Activated CD4-positive, CD25-positive, alpha-beta regulatory T cell treated with anti-CD3 and anti-CD28 coated beads, Interleukin-2, amount 50 U/mL, for 24 hours (primary cell): ENCODE results near the gene NIP7.
A peak's percentile ranks its signal among the peaks of the same experiment; 100 is the strongest.
"Not testable (repeated sequence)": the region's sequence is repeated elsewhere in the genome, so short reads cannot be mapped to it uniquely, and the experiment has no call there.

Source experiments
- ATAC-seq, 2 donors: fragments of 150-1000 bp; cut with Tn5 transposase; one replicate each; pipeline ENCODE4 v1.10.0; 2021; ENCODE audit warnings: mild to moderate bottlenecking in 1 of 2, moderate library complexity in 1 of 2

Gene NIP7

GRCh38 chr16:69348222-69348621 is 8.7 kb downstream of the NIP7 start:
- no peak for ATAC-seq

DNA sequence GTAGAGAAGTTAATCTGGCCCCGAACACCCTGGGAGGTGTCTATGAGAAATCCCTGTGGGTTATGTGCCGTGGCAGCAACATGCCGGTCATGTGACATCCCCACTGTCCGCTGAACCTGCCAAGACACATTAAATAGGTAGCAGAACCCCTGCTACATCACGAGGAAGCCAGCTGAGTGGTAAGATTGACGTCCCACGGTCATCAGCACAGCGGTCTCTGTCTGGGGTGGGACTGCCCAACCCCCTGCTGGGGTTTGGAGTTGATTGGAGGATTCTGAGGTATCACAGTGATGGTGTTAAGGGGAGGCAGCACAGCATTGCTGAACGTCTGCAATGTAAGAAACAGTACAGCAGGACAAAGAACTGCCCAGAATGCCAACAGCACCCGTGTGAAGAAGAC is 10.0 kb downstream of the NIP7 start:
- ATAC-seq, result no peak

DNA sequence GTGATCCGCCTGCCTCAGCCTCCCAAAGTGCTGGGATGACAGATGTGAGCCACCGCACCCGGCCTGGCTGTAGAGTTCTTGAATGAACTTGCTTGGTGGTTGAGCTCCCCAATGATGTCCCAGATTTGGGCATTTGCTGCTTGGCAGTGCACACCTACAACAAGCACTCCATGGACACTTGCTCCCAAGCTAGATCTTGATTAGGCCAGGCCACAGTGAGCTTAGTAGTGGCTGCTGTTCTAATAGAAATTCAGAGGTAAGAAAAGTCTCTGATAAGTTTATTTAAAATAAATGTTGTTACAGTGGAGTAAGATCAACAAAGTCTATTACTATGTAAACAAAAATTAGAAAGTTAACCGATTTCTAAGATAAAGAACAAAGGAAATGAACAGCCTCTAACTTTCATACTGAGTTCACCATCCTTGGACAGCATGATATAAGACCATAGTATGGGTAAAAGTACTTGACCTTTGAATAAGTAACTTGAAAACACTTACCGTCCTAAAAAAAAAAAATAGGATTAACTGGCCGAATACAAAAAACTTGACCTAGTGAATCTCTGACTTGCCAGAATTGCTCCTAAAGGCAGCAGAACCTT is 11.1 kb downstream of the NIP7 start:
- ATAC-seq, result no peak

- no peak for ATAC-seq
These were observed 11.9 kb downstream of the NIP7 start, which contains the start of gene TMED6 for GRCh38 chr16:69351309-69352027. Gene TMED6, minus strand, starts transcription at chr16:69351786. Its CDS starts 33 bp downstream, at chr16:69351753.

DNA sequence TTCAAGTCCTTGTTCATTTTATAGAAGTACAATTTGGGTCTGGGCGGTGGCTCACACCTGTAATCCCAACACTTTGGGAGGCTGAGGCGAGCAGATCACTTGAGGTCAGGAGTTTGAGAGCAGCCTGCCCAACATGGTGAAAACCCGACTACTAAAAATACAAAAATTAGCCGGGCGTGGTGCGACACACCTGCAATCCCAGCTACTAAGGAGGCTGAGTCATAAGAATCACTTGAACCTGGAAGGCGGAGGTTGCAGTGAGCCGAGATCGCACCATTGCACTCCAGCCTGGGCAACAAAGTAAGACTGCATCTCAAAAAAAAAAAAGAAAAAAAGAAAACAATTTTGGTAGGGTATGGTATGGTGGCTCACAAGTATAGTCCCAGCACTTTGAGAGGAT is 20.5 kb downstream of the NIP7 start:
- ATAC-seq, result not testable (repeated sequence)

DNA sequence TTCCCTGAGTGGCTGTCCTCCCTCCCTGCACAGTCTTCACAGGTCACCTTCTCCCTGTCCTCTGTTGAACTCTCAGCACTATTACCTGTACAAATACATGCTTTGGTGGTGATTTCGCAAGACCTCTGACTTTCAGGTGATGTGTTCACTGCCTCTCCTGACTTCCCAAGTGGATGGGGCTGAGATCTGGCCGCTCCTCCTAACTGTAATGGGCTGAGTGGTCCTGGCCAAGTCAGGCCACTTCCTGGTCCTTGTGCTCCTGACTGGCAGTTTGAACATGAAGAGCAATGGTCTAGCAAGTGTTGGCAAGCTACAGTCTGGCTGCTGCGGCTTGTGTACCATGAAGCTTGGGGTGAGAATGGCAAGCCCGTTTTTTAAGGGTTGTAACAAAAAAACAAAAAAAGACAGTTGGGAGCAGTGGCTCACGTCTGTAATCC is 23.7 kb downstream of the NIP7 start:
- no peak for ATAC-seq

DNA sequence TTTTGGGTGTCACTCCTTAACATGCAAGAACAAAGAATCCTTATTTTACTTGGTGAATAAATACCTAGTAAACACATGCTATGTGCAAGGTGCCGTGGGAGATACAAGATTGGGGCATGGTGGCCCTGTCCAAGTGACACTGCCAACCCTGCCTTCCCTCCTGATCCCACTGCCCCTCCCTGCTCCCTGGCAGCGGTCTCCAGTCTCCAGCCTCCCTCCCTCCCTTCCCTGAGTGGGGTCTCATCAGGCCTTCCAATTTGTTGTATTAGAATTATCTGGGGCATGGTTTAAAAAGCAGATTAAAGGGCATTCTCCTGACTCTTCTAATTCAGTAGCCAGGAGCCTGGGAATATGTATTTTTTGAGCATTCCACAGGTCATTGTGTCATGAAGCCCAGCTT is 24.5 kb downstream of the NIP7 start:
- no peak for ATAC-seq

GRCh38 chr16:69365901-69366300 is 26.3 kb downstream of the NIP7 start:
- ATAC-seq, result no peak

DNA sequence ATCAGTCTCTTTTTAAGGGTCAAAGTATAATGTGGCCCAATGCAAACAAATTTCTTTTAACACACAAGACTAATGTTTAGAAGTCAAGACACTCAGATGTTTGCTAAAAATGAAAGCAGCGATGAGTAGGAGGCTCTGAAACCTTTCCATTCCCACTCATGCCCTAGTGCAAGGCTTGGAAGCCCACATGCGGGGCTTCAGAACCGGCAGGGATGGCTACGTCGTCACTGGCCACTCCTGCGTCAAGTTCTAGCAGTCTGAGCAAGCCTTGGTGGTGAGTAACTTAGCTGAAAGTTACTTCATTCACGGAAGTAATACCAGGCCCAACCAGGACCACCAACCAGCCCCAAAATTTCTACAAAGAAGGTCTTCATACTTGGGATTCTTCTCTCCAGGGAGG is 26.9 kb downstream of the NIP7 start:
- ATAC-seq, result no peak

- no peak for ATAC-seq
These were observed 28.4 kb downstream of the NIP7 start for GRCh38 chr16:69367980-69368379.

DNA sequence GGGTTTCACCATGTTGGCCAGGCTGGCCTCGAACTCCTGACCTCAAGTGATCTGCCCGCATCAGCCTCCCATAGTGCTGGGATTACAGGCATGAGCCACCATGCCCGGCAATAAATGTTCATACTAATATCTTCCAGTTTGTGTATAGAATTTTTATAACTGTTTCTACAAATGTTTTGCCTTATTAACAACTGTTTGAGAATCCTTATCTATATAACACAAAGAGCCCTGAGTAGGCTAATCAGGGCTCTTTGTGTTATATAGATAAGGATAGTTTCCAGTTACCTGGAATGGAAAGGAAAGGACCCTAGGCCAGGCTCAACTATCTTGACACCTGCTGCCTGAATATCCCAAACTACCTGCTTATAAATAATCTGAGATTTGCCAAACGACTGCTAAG is 29.3 kb downstream of the NIP7 start:
- ATAC-seq, result no peak

DNA sequence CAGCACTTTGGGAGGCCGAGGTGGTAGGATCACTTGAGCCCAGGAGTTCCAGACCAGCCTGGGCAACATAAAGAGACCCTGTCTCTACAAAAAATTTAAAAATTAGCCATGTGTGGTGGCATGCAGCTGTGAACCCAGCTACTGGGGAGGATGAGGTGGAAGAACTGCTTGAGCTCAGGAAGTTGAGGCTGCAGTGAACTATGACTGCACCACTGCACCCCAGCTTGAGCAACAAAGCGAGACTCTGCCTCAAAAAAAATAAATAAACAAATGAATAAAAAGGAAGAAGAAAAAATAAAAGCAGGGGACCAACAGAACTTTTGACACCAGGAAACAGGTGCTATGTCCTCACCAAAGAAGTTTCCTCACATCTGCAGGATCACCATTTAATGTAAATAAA is 32.0 kb downstream of the NIP7 start:
- ATAC-seq, result no peak

- ATAC-seq, result no peak
These were observed 33.4 kb downstream of the NIP7 start for GRCh38 chr16:69373019-69373418.

DNA sequence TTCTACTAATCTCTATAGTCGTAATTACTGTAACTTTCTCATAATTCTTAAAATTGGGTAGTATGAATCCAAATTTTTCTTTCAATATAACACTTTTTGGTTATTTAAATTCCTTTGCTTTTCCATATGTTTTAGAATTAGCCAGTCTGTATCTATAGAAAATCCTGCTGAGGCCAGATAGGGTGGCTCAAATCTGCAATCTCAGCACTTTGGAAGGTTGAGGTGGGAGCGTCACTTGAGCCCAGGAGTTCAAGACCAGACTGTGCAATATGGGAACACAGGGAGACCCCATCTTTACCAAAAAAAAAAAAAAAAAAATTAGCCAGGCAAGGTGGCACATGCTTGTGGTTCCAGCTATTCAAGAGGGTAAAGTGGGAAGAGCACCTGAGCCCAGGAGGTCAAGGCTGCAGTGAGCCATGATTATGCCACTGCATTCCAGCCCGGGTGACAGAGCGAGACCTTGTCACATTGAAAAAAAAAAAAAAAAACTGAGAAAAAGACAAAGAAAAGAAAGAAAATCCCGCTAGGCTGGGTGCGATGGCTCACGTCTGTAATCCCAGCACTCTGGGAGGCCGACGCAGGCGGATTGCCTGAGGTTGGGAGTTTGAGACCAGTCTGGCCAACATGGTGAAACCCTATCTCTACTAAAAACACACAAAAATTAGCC is 37.0 kb downstream of the NIP7 start:
- ATAC-seq, result no peak

DNA sequence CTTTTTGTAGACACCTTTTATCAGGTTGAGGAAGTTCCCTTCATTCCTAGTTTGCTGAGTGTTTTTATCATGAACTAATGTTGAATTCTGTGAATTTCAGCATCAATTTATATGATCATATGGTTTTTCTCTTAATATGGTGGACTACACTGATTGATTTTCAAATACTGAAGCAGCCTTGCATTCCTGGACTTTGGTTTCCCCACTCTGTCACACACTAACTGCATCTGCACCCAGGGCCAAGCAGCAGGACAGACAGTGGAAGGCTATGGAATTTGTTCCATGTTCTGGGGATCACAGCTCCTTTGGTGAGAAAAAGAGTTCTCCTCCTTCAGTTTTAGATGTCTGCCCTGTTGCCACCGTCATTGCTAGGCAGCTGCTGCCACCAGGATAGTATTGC is 38.5 kb downstream of the NIP7 start:
- ATAC-seq, result no peak

DNA sequence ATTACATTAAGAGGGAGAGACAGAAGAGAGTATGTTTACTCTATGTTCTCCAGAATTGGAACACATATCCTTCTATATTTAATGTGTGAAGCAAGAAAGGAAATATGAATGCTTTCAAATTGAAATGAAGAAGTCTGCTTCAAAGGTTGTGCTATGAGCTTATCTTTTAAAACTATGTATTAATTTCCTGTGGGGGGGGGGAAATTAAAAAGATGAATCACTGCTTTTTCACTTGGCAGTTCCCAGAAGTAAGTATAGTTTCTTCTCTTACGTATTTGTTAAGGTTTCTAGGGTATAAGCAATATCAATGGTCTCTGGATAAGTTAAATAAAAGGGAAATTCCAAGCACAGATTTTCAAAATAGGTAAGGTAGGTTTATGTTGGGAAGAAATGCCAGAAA is 39.2 kb downstream of the NIP7 start:
- peak in 1 of 2 donors; percentile 45 for ATAC-seq

- no peak for ATAC-seq
These were observed 41.7 kb downstream of the NIP7 start for GRCh38 chr16:69381231-69381630.

GRCh38 chr16:69382421-69382820 is 42.8 kb downstream of the NIP7 start:
- ATAC-seq, result no peak

DNA sequence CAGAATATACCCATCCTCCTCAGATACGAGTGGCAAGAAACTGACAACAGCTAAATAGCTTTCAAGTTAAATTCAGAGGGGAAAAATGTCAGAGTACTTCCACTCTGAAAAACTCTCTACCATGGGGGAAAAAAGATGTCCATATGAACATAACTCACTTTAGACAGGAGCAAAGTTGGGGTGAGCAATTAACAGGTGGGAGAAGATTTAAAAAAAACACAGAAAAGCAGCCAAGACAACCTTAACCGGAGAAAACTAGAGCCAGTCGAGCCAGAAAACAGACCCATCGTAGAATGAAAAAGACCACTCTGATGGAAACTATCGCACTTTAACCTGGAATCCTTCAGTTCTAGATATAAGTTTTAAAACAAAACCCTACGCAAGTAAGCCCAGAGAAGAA is 45.4 kb downstream of the NIP7 start:
- no peak for ATAC-seq

DNA sequence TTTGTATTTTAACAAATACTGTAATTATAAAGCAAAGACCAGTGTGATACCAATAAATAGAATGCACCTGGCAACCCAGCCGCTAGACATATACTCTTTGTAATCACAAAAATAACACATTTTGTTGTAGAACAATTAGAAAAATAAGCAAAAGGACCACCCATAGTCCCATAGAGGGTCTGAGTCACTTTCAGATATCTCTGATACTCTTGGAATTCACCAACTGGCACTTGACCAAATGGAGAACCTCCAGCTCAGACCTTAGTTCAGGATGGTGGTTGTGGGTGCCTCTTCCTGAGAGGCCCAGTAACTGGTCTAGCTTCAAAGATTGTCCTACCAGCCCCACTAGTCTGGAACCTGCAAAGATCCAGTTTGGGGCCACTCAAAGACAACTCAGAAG is 47.0 kb downstream of the NIP7 start:
- no peak for ATAC-seq
